ENCODE results near the gene VASP. TPM values are rescaled to one million over a fixed set of nuclear protein-coding genes. Genes with fewer than 3 reads are reported as not detected.

Gene VASP
- total and polyA plus RNA-seq, 4 donors, result 19.6 to 35.8 (median 34.5) TPM

- H3K27ac ChIP-seq (ENCODE audit: low read depth, low read length), result no peak overlapping the region
- peaks cover 8% of the 10 kb centered on the region for H3K36me3 ChIP-seq (ENCODE audit: control insufficient read depth, insufficient read depth, low read length)
- H3K9me3 ChIP-seq (ENCODE audit: control insufficient read depth, insufficient read depth, low read length), result no peaks in the 10 kb centered on the region
- peaks cover 4% of the 10 kb centered on the region for H3K4me1 ChIP-seq (ENCODE audit: control insufficient read depth, insufficient read depth, low read length)
- no peak overlapping the region for H3K4me3 ChIP-seq (ENCODE audit: low read depth, low read length)
- H3K27me3 ChIP-seq (ENCODE audit: control insufficient read depth, insufficient read depth, low read length), result no peaks in the 10 kb centered on the region
- DNase-seq (ENCODE audit: low read depth in 4 of 6, low spot score in 6 of 6), result no peak
- WGBS (ENCODE audit: insufficient coverage), result 90% methylated on average over 5 of the region's 5 CpGs
These were observed 24.2 kb upstream of the VASP start for GRCh38 chr19:45483033-45483432.

GRCh38 chr19:45484273-45484945 lies 22.9 kb upstream of the VASP start:
- no peak overlapping the region for H3K4me3 ChIP-seq (ENCODE audit: low read depth, low read length)
- no peak for DNase-seq (ENCODE audit: low read depth in 4 of 6, low spot score in 6 of 6)
- H3K4me1 ChIP-seq (ENCODE audit: control insufficient read depth, insufficient read depth, low read length), result no peaks in the 10 kb centered on the region
- H3K9me3 ChIP-seq (ENCODE audit: control insufficient read depth, insufficient read depth, low read length), result no peaks in the 10 kb centered on the region
- peaks cover 22% of the 10 kb centered on the region for H3K36me3 ChIP-seq (ENCODE audit: control insufficient read depth, insufficient read depth, low read length)
- no peaks in the 10 kb centered on the region for H3K27me3 ChIP-seq (ENCODE audit: control insufficient read depth, insufficient read depth, low read length)
- H3K27ac ChIP-seq (ENCODE audit: low read depth, low read length), result no peak overlapping the region
- WGBS (ENCODE audit: insufficient coverage), result 88% methylated on average over 10 of the region's 13 CpGs

GRCh38 chr19:45485305-45486077 lies 21.8 kb upstream of the VASP start:
- WGBS (ENCODE audit: insufficient coverage), result 3% methylated on average over 31 of the region's 35 CpGs
- H3K36me3 ChIP-seq (ENCODE audit: control insufficient read depth, insufficient read depth, low read length), result peaks cover 29% of the 10 kb centered on the region
- no peaks in the 10 kb centered on the region for H3K27me3 ChIP-seq (ENCODE audit: control insufficient read depth, insufficient read depth, low read length)
- H3K9me3 ChIP-seq (ENCODE audit: control insufficient read depth, insufficient read depth, low read length), result no peaks in the 10 kb centered on the region
- H3K4me1 ChIP-seq (ENCODE audit: control insufficient read depth, insufficient read depth, low read length), result no peaks in the 10 kb centered on the region
- peak overlapping the region; percentile 54 for H3K27ac ChIP-seq (ENCODE audit: low read depth, low read length)
- DNase-seq (ENCODE audit: low read depth in 4 of 6, low spot score in 6 of 6), result peak in 5 of 6 donors; percentile 67 to 96 (median 83)
- peak overlapping the region; percentile 65 for H3K4me3 ChIP-seq (ENCODE audit: low read depth, low read length)

DNA sequence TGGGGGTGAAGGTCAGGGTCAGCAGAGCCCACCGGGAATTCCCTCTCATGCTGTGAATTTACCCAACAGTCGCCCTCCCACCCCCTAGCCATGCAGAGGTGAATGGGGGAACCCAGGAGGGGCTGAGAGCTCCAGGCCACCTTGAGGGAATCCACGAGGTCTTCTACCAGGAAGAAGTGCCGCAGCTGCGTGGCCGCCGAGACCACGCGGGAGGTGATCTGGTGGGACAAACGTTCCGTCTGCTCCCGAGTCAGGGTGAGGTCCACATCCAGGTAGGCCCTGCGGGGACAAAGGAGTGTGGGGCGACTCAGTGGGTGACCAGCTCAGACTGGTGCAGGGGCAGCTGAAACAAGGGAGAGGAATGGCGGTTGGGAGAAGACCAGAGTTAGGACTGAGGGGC lies 18.6 kb upstream of the VASP start:
- Histone ChIP-seq H3K27me3 (ENCODE audit: control insufficient read depth, insufficient read depth, low read length) (no peaks in the 10 kb centered on the region), H3K4me3 (ENCODE audit: low read depth, low read length) (no peak overlapping the region), H3K9me3 (ENCODE audit: control insufficient read depth, insufficient read depth, low read length) (no peaks in the 10 kb centered on the region), H3K36me3 (ENCODE audit: control insufficient read depth, insufficient read depth, low read length) (peaks cover 46% of the 10 kb centered on the region), H3K27ac (ENCODE audit: low read depth, low read length) (no peak overlapping the region), H3K4me1 (ENCODE audit: control insufficient read depth, insufficient read depth, low read length) (peaks cover 14% of the 10 kb centered on the region)
- 93% methylated on average over 14 of the region's 15 CpGs for WGBS (ENCODE audit: insufficient coverage)
- peak in 1 of 6 donors; percentile 0 for DNase-seq (ENCODE audit: low read depth in 4 of 6, low spot score in 6 of 6)

DNA sequence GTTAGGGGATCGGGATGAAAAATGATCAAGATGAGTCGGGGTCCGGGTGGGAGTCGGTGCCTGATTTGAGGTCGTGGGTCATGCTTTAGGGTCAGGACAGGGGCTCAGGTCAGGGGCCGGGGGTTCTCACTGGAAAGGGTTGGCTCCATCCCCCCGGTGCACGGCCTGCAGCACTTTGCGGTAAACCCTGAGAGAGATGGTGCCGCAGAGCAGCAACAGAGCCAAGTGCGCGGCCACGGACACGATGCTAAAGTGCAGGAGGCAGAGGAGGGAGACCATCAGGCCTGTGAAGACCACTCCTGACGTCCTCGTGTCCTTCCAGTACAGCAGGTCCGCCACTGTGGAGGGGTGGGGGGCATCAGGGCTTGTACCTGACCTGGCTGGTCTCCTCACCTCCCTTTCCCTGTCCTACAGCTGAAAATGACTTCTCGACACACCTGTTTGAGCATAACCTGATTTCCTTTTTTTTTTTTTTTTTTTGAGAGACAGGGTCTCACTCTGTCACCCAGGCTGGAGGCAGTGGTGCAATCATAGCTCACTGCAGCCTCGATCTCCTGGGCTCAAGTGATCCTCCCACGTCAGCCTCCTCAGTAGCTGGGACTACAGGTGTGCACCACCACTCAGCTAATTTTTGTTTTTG lies 17.9 kb upstream of the VASP start:
- H3K27ac ChIP-seq (ENCODE audit: low read depth, low read length), result no peak overlapping the region
- peaks cover 50% of the 10 kb centered on the region for H3K36me3 ChIP-seq (ENCODE audit: control insufficient read depth, insufficient read depth, low read length)
- no peaks in the 10 kb centered on the region for H3K27me3 ChIP-seq (ENCODE audit: control insufficient read depth, insufficient read depth, low read length)
- no peak overlapping the region for H3K4me3 ChIP-seq (ENCODE audit: low read depth, low read length)
- peaks cover 14% of the 10 kb centered on the region for H3K4me1 ChIP-seq (ENCODE audit: control insufficient read depth, insufficient read depth, low read length)
- no peaks in the 10 kb centered on the region for H3K9me3 ChIP-seq (ENCODE audit: control insufficient read depth, insufficient read depth, low read length)
- 86% methylated on average over 13 of the region's 20 CpGs for WGBS (ENCODE audit: insufficient coverage)
- DNase-seq (ENCODE audit: low read depth in 4 of 6, low spot score in 6 of 6), result peak in 1 of 6 donors; percentile 1

GRCh38 chr19:45492137-45492626 lies 15.1 kb upstream of the VASP start:
- Histone ChIP-seq H3K36me3 (ENCODE audit: control insufficient read depth, insufficient read depth, low read length) (peaks cover 53% of the 10 kb centered on the region), H3K9me3 (ENCODE audit: control insufficient read depth, insufficient read depth, low read length) (no peaks in the 10 kb centered on the region), H3K4me1 (ENCODE audit: control insufficient read depth, insufficient read depth, low read length) (peaks cover 24% of the 10 kb centered on the region), H3K27ac (ENCODE audit: low read depth, low read length) (no peak overlapping the region), H3K27me3 (ENCODE audit: control insufficient read depth, insufficient read depth, low read length) (no peaks in the 10 kb centered on the region), H3K4me3 (ENCODE audit: low read depth, low read length) (no peak overlapping the region)
- DNase-seq (ENCODE audit: low read depth in 4 of 6, low spot score in 6 of 6), result no peak
- WGBS (ENCODE audit: insufficient coverage), result 100% methylated on average over 2 of the region's 5 CpGs

DNA sequence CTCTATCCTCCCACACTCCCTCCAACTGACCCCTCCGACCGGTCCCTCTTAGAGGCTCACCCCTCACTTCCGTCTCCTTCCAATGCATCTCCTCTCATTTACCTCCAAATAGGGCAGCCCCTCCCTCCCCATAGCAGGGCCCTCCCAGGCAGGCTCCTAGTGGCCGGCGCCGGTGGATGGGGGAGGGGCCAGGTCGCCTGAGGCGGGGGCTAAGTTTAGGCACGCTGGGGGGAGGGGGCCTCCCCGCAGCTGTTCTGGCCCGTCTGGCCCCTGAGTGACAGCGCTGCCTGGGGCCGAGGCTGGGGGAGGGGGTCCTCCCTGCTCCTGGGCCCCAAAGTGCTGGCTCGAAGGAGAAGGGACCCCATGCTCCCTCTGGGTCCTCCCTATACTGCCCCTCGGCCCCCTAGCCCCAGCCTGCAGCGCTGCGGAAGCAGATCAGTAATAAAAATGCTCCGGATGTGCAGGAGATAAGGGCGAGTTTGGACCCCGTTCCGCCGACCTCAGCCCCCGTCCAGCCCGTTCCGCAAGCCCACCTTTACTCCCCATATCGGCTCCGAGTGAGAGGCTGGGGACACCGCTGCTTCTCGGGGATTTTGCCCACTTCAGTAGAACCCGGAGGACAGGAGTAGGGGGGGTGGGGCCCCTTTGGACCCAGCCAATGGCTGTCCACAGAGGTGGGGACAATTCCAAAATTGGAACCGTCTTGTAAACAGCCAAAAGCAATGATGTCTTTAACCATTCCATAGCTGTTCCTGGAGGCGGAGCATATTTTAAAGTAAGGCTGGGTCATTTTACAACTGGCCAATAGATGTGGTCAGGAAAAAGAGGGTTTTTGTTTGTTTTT lies 14.4 kb upstream of the VASP start:
- H3K9me3 ChIP-seq (ENCODE audit: control insufficient read depth, insufficient read depth, low read length), result no peaks in the 10 kb centered on the region
- H3K4me3 ChIP-seq (ENCODE audit: low read depth, low read length), result peak overlapping the region; percentile 46
- 10% methylated on average over 18 of the region's 32 CpGs for WGBS (ENCODE audit: insufficient coverage)
- H3K4me1 ChIP-seq (ENCODE audit: control insufficient read depth, insufficient read depth, low read length), result peaks cover 30% of the 10 kb centered on the region
- peaks cover 2% of the 10 kb centered on the region for H3K27me3 ChIP-seq (ENCODE audit: control insufficient read depth, insufficient read depth, low read length)
- H3K36me3 ChIP-seq (ENCODE audit: control insufficient read depth, insufficient read depth, low read length), result peaks cover 49% of the 10 kb centered on the region
- DNase-seq (ENCODE audit: low read depth in 4 of 6, low spot score in 6 of 6), result peak in 1 of 6 donors; percentile 56
- peak overlapping the region; percentile 6 for H3K27ac ChIP-seq (ENCODE audit: low read depth, low read length)

GRCh38 chr19:45494261-45494916 lies 12.9 kb upstream of the VASP start:
- Histone ChIP-seq H3K4me3 (ENCODE audit: low read depth, low read length) (no peak overlapping the region), H3K27me3 (ENCODE audit: control insufficient read depth, insufficient read depth, low read length) (peaks cover 18% of the 10 kb centered on the region), H3K36me3 (ENCODE audit: control insufficient read depth, insufficient read depth, low read length) (peaks cover 34% of the 10 kb centered on the region), H3K4me1 (ENCODE audit: control insufficient read depth, insufficient read depth, low read length) (peaks cover 44% of the 10 kb centered on the region), H3K27ac (ENCODE audit: low read depth, low read length) (no peak overlapping the region), H3K9me3 (ENCODE audit: control insufficient read depth, insufficient read depth, low read length) (no peaks in the 10 kb centered on the region)
- DNase-seq (ENCODE audit: low read depth in 4 of 6, low spot score in 6 of 6), result peak in 1 of 6 donors; percentile 5
- 95% methylated on average over 28 of the region's 39 CpGs for WGBS (ENCODE audit: insufficient coverage)

Data from spinal cord (tissue), 10 donors.